DOHH2 (cell line): ENCODE measurements around the gene RBPMS2.
"Not testable (repeated sequence)": the region's sequence is repeated elsewhere in the genome, so short reads cannot be mapped to it uniquely, and the experiment has no call there.

Experiments used
- H3F3A ChIP-seq: fragments of 200-600 bp; sonication (generic), shearing (Covaris generic); 2 replicates; pipeline ENCODE4 v1.6.0; 2016; ENCODE audit warnings: antibody characterized with exemption, mild to moderate bottlenecking; ENCODE audit not compliant: control insufficient read depth, insufficient read depth
- H3K27ac ChIP-seq: fragments of 200-600 bp; sonication (generic); 2 replicates; pipeline ENCODE4 v1.5.1; 2014; ENCODE audit warnings: low read depth, mild to moderate bottlenecking, low read length, moderate library complexity
- H3K27me3 ChIP-seq: fragments of 200-600 bp; sonication (generic); 2 replicates; pipeline ENCODE4 v1.6.1; 2014; ENCODE audit warnings: mild to moderate bottlenecking, low read length, mixed read lengths; ENCODE audit not compliant: control insufficient read depth
- H3K36me3 ChIP-seq: fragments of 200-600 bp; sonication (generic); 2 replicates; pipeline ENCODE4 v1.6.1; 2014; ENCODE audit warnings: mild to moderate bottlenecking, low read length, moderate library complexity, mixed read lengths; ENCODE audit not compliant: control insufficient read depth
- H3K4me1 ChIP-seq: fragments of 200-600 bp; sonication (generic); 2 replicates; pipeline ENCODE4 v1.6.1; 2014; ENCODE audit warnings: mild to moderate bottlenecking, low read length, mixed read lengths; ENCODE audit not compliant: control insufficient read depth
- H3K4me2 ChIP-seq: fragments of 200-600 bp; sonication (generic); 2 replicates; pipeline ENCODE4 v1.6.0; 2014; ENCODE audit warnings: mild to moderate bottlenecking, low read length, moderate library complexity
- H3K4me3 ChIP-seq: fragments of 200-600 bp; sonication (generic); 2 replicates; pipeline ENCODE4 v1.5.1; 2014; ENCODE audit warnings: mild to moderate bottlenecking, low read length, mixed read lengths
- H3K79me2 ChIP-seq: fragments of 200-600 bp; sonication (generic); 2 replicates; pipeline ENCODE4 v1.6.1; 2014; ENCODE audit warnings: mild to moderate bottlenecking, low read length, mixed read lengths; ENCODE audit not compliant: control insufficient read depth
- H3K9me2 ChIP-seq: fragments of 200-600 bp; sonication (generic); replicated peaks from 2 replicates; pipeline ENCODE4 v1.6.1; 2014; ENCODE audit warnings: mild to moderate bottlenecking, low read length, mixed read lengths; ENCODE audit not compliant: control insufficient read depth
- H3K9me3 ChIP-seq: fragments of 200-600 bp; sonication (generic); 2 replicates; pipeline ENCODE4 v1.6.1; 2014; ENCODE audit warnings: antibody characterized with exemption, low read length, mixed read lengths; ENCODE audit not compliant: control insufficient read depth, insufficient read depth
- H4K20me1 ChIP-seq: fragments of 200-600 bp; sonication (generic); 2 replicates; pipeline ENCODE4 v1.6.0; 2014; ENCODE audit warnings: low read depth, mild to moderate bottlenecking, antibody characterized with exemption, low read length, moderate library complexity; ENCODE audit not compliant: control insufficient read depth, insufficient read depth
- EZH2phosphoT487 ChIP-seq: fragments of 200-600 bp; sonication (generic); IDR thresholded peaks from 2 replicates; pipeline ENCODE4 v1.6.1; 2017; ENCODE audit warnings: borderline replicate concordance, mild to moderate bottlenecking, antibody characterized with exemption, low read length, moderate library complexity, mixed read lengths
- TF ChIP-seq, protein P1 (sequence below): fragments of 200-600 bp; sonication (generic); IDR thresholded peaks from one replicate; pipeline ENCODE4 v1.5.1; 2014; ENCODE audit warnings: antibody characterized with exemption, mild to moderate bottlenecking, low read depth, low read length; ENCODE audit not compliant: poor library complexity, severe bottlenecking

The RBPMS2 gene

DNA sequence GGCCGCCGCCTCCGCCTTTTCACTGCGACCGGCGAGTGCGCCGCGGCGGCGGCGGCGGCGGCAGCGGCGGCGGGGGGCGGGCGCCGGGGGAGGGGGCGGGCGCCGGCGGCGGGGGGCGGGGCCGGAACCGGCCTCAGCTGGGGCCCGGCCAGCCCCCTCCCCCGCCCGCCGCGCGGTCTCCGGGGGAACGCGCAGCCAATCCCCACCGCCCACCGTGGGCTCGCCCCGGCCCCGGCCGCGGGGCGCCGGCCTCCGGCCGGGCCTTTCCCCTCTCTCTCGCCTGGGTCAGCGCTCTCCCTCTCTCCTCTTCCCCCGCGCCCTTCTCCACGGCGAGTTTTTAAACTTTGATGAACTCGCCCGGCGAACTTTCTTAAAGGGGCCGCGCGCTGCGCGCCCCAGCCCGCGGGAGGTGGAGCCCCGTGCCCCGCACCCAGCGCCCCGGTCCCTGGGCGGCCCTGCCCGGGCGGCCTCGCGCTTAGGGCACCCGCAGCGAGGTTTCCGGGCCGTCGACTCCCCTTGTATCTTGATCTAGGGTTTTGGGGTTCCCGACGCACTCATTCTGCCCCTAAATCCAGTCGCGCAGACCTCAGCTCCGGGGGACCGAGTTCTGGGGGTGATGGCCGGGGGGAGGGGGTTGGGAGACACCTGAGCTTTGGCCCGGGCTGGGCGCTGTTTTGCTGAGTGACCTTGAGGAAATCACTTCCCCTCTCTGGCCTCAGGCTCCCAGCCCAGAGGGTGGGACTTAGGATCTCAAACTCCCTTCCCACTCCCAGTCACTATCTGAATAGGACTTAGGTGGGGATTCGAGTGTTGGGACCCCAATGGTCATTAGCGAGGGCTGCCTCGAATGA is at the start of gene RBPMS2:
Gene RBPMS2 (minus strand): TSS at position 39 of the 851 bp plus-strand sequence. CDS start 270 bp downstream, outside the sequence.
- Histone ChIP-seq H3K79me2 (no peaks in the 10 kb centered on the region), H3K27ac (no peak within 1 kb of the TSS), H4K20me1 (no peaks in the 10 kb centered on the region), H3K4me1 (no peaks in the 10 kb centered on the region), H3K9me2 (no peaks in the 10 kb centered on the region), H3F3A (no peaks in the 10 kb centered on the region), H3K4me2 (peak within 1 kb of the TSS; percentile 48), H3K36me3 (no peaks in the 10 kb centered on the region), H3K27me3 (peaks cover 64% of the 10 kb centered on the region), H3K4me3 (peak within 1 kb of the TSS; percentile 34; the same call in 1 of the 2 replicates), H3K9me3 (no peaks in the 10 kb centered on the region)
- TF ChIP-seq, protein P1, sequence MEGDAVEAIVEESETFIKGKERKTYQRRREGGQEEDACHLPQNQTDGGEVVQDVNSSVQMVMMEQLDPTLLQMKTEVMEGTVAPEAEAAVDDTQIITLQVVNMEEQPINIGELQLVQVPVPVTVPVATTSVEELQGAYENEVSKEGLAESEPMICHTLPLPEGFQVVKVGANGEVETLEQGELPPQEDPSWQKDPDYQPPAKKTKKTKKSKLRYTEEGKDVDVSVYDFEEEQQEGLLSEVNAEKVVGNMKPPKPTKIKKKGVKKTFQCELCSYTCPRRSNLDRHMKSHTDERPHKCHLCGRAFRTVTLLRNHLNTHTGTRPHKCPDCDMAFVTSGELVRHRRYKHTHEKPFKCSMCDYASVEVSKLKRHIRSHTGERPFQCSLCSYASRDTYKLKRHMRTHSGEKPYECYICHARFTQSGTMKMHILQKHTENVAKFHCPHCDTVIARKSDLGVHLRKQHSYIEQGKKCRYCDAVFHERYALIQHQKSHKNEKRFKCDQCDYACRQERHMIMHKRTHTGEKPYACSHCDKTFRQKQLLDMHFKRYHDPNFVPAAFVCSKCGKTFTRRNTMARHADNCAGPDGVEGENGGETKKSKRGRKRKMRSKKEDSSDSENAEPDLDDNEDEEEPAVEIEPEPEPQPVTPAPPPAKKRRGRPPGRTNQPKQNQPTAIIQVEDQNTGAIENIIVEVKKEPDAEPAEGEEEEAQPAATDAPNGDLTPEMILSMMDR = no peak
- TF ChIP-seq EZH2phosphoT487 = peak; percentile 96; the same call in 1 of the 2 replicates

DNA sequence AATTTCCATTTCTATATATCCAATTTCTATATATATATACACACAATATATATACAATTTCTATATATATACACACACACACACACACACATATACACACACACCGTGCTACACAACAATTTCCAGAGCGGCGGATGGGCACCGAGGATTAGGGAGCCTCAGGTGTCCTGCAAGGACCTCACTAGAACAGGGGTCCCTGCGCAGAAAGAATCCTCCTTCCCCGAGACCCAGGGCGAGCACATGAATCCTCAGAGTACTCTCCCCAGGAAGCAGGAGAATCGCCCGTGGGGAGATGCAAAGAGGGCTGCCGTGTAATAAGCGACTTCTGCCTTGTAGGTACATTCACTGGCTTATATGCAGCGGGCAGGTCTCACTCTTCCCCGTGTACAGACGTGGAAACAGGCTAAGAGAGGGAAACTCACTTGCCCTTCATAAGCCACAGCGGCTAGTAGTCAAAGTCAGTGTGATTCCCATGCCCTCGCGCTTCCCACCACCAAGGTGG is 49.6 kb upstream of the RBPMS2 start:
- Histone ChIP-seq H3K9me2 (no peaks in the 10 kb centered on the region), H3K4me1 (peaks cover 31% of the 10 kb centered on the region), H3F3A (no peaks in the 10 kb centered on the region), H3K4me3 (peak overlapping the region; percentile 98), H3K27ac (peak overlapping the region; percentile 84), H3K9me3 (no peaks in the 10 kb centered on the region), H3K27me3 (no peaks in the 10 kb centered on the region), H3K79me2 (peaks cover 35% of the 10 kb centered on the region), H3K4me2 (peak overlapping the region; percentile 100), H3K36me3 (peaks cover 38% of the 10 kb centered on the region), H4K20me1 (no peaks in the 10 kb centered on the region)
- no peak for TF ChIP-seq EZH2phosphoT487
- TF ChIP-seq, protein P1 = no peak

DNA sequence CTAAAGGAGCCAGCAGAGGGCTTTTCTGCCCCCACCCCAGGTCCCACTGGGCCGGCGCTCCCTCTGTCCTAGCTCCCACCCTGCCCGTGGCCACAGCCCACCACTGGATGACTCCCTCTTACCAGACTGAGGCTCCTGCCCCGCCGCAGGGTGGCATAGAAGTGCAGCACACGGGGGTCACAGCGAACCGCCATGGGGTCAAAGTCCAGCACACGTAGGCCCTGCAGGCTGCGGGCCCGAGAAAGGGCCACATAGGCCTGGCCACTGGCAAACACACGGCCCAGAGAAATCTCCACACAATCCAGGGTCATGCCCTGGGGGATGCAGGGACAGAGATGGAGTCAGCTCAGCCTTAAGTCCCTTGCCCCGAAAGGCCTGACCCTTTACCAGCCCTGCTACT is 41.1 kb upstream of the RBPMS2 start:
- H3K9me2 ChIP-seq = no peaks in the 10 kb centered on the region
- peaks cover 45% of the 10 kb centered on the region for H3K36me3 ChIP-seq
- TF ChIP-seq EZH2phosphoT487 = no peak
- TF ChIP-seq, protein P1 = no peak
- H3K4me1 ChIP-seq = peaks cover 16% of the 10 kb centered on the region
- H3F3A ChIP-seq = 0 out of 2 replicates have a peak, but pooled peaks cover 16% of the 10 kb centered on the region
- H3K4me3 ChIP-seq = no peak overlapping the region
- no peaks in the 10 kb centered on the region for H4K20me1 ChIP-seq
- H3K27me3 ChIP-seq = no peaks in the 10 kb centered on the region; the same call in 1 of the 2 replicates
- no peak overlapping the region for H3K27ac ChIP-seq
- no peaks in the 10 kb centered on the region for H3K9me3 ChIP-seq
- H3K4me2 ChIP-seq = no peak overlapping the region
- H3K79me2 ChIP-seq = no peaks in the 10 kb centered on the region

DNA sequence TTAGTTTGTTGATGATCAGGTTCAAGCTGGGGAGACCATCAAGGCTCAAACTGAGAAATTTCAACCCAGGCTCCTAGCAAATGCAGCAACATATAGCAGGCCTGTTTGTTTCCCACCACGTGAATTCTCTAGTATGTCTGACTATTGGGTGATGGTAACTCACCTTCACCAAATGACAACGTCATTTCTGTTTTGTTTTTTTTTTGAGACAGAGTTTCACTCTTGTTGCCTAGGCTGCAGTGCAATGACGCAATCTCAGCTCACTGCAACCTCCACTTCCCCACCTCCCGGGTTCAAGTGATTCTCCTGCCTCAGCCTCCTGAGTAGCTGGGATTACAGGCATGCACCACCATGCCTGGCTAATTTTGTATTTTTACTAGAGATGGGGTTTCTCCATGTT is 39.6 kb upstream of the RBPMS2 start:
- not testable (repeated sequence) for H3K27ac ChIP-seq, H3K4me2 ChIP-seq, H3K27me3 ChIP-seq, H4K20me1 ChIP-seq, H3K4me3 ChIP-seq, H3K79me2 ChIP-seq, H3K9me2 ChIP-seq, H3K9me3 ChIP-seq
- Histone ChIP-seq H3F3A (0 out of 2 replicates have a peak, but pooled peaks cover 16% of the 10 kb centered on the region), H3K36me3 (peaks cover 32% of the 10 kb centered on the region), H3K4me1 (peaks cover 16% of the 10 kb centered on the region)

DNA sequence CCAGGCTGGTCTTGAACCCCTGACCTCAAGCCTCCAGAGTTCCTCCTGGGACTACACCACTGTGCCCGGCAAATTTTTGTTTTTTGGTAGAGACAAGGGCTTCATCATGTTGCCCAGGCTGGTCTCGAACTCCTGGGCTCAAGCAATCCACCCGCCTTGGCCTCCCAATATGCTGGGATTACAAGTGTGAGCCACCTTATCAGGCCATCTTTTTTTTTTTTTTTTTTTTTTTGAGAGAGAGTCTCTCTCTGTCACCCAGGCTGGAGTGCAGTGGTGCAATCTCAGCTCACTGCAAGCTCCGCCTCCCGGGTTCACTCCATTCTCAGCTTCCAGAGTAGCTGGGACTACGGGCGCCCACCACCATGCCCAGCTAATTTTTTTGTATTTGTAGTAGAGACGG is 38.9 kb upstream of the RBPMS2 start:
- not testable (repeated sequence) for H3K27ac ChIP-seq, H3K27me3 ChIP-seq, H3K79me2 ChIP-seq, H4K20me1 ChIP-seq, H3K9me2 ChIP-seq, H3K4me2 ChIP-seq, H3K4me3 ChIP-seq, H3K9me3 ChIP-seq
- Histone ChIP-seq H3K4me1 (peaks cover 16% of the 10 kb centered on the region), H3F3A (0 out of 2 replicates have a peak, but pooled peaks cover 16% of the 10 kb centered on the region), H3K36me3 (peaks cover 28% of the 10 kb centered on the region)
